RKO (cell line): Measurements from ENCODE around the gene GNS.

Experiments
- DNase-seq: peaks from one replicate; pipeline ENCODE4 v3.0.0-alpha.2; 2016; ENCODE audit warnings: low spot score

The GNS gene

GRCh38 chr12:64735442-64735841 lies 23.8 kb downstream of the GNS start:
- no peak for DNase-seq

GRCh38 chr12:64733857-64734256 lies 25.3 kb downstream of the GNS start:
- peak; percentile 68 for DNase-seq

GRCh38 chr12:64731683-64732082 lies 27.5 kb downstream of the GNS start:
- DNase-seq = no peak

GRCh38 chr12:64730588-64730969 lies 28.6 kb downstream of the GNS start:
- DNase-seq = no peak

- no peak for DNase-seq
Measured at GRCh38 chr12:64729909-64730587, 29.2 kb downstream of the GNS start.

- DNase-seq = no peak
Measured at GRCh38 chr12:64724201-64724745, 34.9 kb downstream of the GNS start.

- no peak for DNase-seq
Measured at GRCh38 chr12:64723630-64724029, 35.6 kb downstream of the GNS start.

GRCh38 chr12:64722835-64723234 lies 36.4 kb downstream of the GNS start:
- no peak for DNase-seq

- no peak for DNase-seq
Measured at GRCh38 chr12:64720884-64721283, 38.3 kb downstream of the GNS start.

GRCh38 chr12:64718649-64719048 lies 40.6 kb downstream of the GNS start:
- DNase-seq = no peak

GRCh38 chr12:64716839-64717455 lies 42.3 kb downstream of the GNS start:
- DNase-seq = no peak

- no peak for DNase-seq
Measured at GRCh38 chr12:64716371-64716770, 42.8 kb downstream of the GNS start.

- DNase-seq = no peak
Measured at GRCh38 chr12:64714551-64714968, 44.6 kb downstream of the GNS start.

- no peak for DNase-seq
Measured at GRCh38 chr12:64713376-64713775, 45.8 kb downstream of the GNS start.

- DNase-seq = no peak
Measured at GRCh38 chr12:64709429-64709828, 49.8 kb downstream of the GNS start.

- DNase-seq = no peak
Measured at GRCh38 chr12:64707926-64708325, 51.3 kb downstream of the GNS start.

GRCh38 chr12:64707362-64707761 lies 51.8 kb downstream of the GNS start:
- DNase-seq = no peak

- DNase-seq = no peak
Measured at GRCh38 chr12:64706857-64707256, 52.3 kb downstream of the GNS start.

GRCh38 chr12:64706306-64706705 lies 52.9 kb downstream of the GNS start:
- no peak for DNase-seq

- no peak for DNase-seq
Measured at GRCh38 chr12:64701283-64701682, 57.9 kb downstream of the GNS start.

GRCh38 chr12:64700532-64700931 lies 58.7 kb downstream of the GNS start:
- DNase-seq = no peak

- DNase-seq = no peak
Measured at GRCh38 chr12:64699504-64700115, 59.6 kb downstream of the GNS start.

GRCh38 chr12:64696080-64696741 lies 63.0 kb downstream of the GNS start:
- peak; percentile 52 for DNase-seq
